GM18499 (cell line): ENCODE results near the gene PHTF2.

Experiments used
- ATAC-seq: cut with Tn5 transposase; IDR thresholded peaks from one replicate; pipeline ENCODE4 v1.9.1; 2021; ENCODE audit warnings: moderate number of reproducible peaks; ENCODE audit not compliant: insufficient read depth, unreplicated experiment

PHTF2 gene

GRCh38 chr7:77917500-77918262, 119.1 kb downstream of the PHTF2 start:
- ATAC-seq, result no peak

- no peak for ATAC-seq
Observed at GRCh38 chr7:77918676-77919075, 120.1 kb downstream of the PHTF2 start.

GRCh38 chr7:77923419-77923818, 124.8 kb downstream of the PHTF2 start:
- no peak for ATAC-seq

- ATAC-seq, result no peak
Observed at GRCh38 chr7:77930496-77930895, 131.9 kb downstream of the PHTF2 start.

GRCh38 chr7:77931841-77932240, 133.3 kb downstream of the PHTF2 start:
- no peak for ATAC-seq

- no peak for ATAC-seq
Observed at GRCh38 chr7:77933394-77933793, 134.8 kb downstream of the PHTF2 start.

GRCh38 chr7:77935652-77936348, 137.2 kb downstream of the PHTF2 start:
- no peak for ATAC-seq

- no peak for ATAC-seq
Observed at GRCh38 chr7:77940647-77941046, 142.1 kb downstream of the PHTF2 start.

GRCh38 chr7:77942431-77942830, 143.9 kb downstream of the PHTF2 start:
- ATAC-seq, result no peak

DNA sequence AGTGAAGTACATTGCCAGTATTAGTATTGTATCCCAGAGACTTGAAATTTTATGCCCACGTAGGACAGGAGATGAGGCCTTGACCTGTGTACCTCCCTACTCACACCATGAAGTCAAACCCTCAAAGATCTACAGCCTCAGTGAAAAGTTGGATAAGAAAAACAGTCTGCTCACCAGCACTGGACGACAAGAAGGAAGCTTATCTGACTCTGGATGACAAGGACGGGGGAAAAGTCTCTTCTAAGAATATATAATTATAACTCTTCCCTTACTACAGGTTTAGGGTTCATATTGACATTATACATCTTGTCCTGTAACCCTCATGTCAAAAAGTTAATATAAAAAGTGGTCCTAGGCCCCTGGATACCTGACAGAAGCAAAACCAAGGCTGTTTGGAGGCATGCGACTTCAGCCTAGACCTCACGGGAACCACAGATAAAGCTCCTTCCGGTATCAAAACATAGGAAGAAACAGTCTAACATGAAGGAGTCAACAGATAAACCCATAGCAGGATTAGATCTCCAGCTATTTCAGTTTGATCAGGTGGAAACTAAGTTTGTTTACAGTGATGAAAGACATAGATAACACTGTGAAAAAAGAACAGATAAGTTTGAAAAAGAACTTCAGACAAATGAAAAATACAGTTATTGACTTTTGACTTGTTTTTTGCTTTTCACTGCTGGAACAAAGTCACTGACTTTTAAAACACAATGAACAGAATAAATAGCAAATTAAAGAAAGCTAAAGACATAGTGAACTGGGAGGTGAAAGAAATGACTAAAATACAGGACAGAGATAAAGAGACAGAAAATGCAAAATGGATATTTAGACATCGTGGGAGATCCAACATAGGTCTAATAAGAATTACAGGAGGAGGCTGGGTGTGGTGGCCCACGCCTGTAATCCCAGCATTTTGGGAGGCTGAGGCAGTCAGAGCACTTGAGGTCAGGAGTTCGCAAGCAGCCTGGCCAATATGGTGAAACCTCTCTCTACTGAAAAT, 145.9 kb downstream of the PHTF2 start:
- ATAC-seq, result no peak

- no peak for ATAC-seq
Observed at GRCh38 chr7:77950548-77950947, 152.0 kb downstream of the PHTF2 start.

DNA sequence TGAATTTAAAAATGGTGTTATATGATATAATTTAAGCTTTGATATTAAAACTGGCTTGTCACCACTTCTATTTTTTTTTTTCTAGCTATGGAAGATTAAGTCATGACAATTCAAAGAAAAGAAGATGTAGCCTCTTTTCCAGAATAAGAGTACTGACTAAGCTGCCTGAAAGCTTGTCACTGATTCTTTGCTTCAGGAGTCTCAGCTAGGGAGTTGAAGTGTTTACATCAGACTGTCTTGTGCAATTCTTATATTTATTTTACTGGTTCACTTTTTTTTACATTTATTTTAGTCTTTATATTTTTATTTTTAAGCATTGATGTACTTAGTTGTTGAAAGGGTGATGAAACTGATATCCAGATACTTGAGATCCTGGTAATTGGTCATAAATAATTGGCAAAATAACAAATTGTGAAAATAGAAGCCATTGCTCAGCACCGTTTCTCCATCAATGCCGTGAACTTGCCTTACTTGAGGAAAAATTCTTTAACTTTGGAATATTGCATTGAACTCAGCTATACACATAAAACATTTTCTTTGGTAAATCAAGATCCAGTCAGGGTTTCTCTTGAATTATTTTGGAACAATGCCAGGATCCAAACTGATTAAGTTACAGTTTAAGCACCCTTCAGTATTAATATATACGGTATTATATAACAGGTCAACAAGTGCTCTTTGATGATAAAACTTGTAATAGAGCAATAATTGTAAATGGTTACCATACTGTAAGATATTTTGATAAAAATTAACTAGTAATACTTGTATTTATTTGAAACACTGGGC, 156.4 kb downstream of the PHTF2 start:
- ATAC-seq, result no peak

DNA sequence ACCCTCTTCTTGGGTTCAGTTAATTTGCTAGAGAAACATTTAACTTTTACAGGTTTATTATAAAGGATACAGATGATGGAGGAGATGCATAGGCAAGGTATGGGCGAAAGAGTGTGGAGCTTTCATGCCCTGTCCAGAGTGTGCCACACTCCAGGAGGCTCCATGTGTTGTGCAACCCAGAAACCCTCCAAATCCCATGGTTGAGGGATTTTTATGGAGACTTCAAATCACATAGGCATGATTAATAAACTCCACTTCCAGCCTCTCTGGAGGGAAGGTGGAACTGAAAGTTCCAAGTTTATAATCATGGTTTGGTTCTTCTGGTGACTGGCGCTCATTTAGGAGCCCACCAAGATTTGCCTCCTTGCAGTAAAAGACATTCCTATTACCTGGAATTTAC, 159.9 kb downstream of the PHTF2 start:
- no peak for ATAC-seq

DNA sequence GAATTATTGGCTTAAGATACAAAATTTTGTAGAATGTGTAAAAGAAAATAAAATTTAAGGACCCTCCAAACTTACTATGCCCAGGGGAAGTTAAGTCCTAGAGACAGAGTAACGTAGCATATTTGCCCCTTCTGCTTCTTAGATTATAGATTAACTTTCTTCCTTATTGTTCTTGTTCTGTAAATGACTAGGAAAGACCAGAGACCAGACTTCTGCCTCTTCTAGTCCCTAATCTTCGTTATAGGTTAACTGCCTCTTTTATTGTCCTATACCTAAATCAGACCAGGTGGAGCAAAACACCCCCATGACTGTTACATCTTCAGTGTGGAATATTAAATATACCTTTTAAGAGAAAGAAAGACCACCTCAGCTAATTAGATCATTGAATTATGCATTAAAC, 160.5 kb downstream of the PHTF2 start:
- ATAC-seq, result no peak

GRCh38 chr7:77960336-77960735, 161.8 kb downstream of the PHTF2 start:
- no peak for ATAC-seq

- no peak for ATAC-seq
Observed at GRCh38 chr7:77967429-77967828, 168.9 kb downstream of the PHTF2 start.

DNA sequence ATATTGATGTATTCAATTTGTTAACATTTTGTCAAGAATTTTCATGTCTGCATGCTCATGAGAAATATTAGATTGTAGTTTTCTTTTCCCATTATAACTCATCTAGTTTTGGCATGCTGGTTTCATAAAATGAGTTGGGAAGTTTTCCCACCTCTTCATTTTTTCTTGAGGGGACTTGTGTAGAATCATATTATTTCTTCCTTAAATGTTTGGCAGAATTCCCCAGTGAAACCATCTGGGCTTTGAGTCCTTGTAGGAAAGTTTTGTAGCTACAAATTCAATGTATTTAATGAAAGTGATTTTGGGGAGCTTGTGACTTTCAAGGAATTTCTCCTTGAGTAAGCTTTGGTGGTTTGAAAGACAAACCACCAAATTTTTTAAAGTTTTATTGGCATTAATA, 173.2 kb downstream of the PHTF2 start:
- ATAC-seq, result no peak

GRCh38 chr7:77975672-77976480, 177.3 kb downstream of the PHTF2 start:
- no peak for ATAC-seq

GRCh38 chr7:77979219-77979618, 180.6 kb downstream of the PHTF2 start:
- no peak for ATAC-seq
